DOHH2 (cell line): ENCODE measurements around the gene CFAP52.
"Not testable (repeated sequence)": the region's sequence is repeated elsewhere in the genome, so short reads cannot be mapped to it uniquely, and the experiment has no call there.

ENCODE experiments used
- H3F3A ChIP-seq: fragments of 200-600 bp; sonication (generic), shearing (Covaris generic); 2 replicates; pipeline ENCODE4 v1.6.0; 2016; ENCODE audit warnings: antibody characterized with exemption, mild to moderate bottlenecking; ENCODE audit not compliant: control insufficient read depth, insufficient read depth
- H3K27ac ChIP-seq: fragments of 200-600 bp; sonication (generic); 2 replicates; pipeline ENCODE4 v1.5.1; 2014; ENCODE audit warnings: low read depth, mild to moderate bottlenecking, low read length, moderate library complexity
- H3K27me3 ChIP-seq: fragments of 200-600 bp; sonication (generic); 2 replicates; pipeline ENCODE4 v1.6.1; 2014; ENCODE audit warnings: mild to moderate bottlenecking, low read length, mixed read lengths; ENCODE audit not compliant: control insufficient read depth
- H3K36me3 ChIP-seq: fragments of 200-600 bp; sonication (generic); 2 replicates; pipeline ENCODE4 v1.6.1; 2014; ENCODE audit warnings: mild to moderate bottlenecking, low read length, moderate library complexity, mixed read lengths; ENCODE audit not compliant: control insufficient read depth
- H3K4me1 ChIP-seq: fragments of 200-600 bp; sonication (generic); 2 replicates; pipeline ENCODE4 v1.6.1; 2014; ENCODE audit warnings: mild to moderate bottlenecking, low read length, mixed read lengths; ENCODE audit not compliant: control insufficient read depth
- H3K4me2 ChIP-seq: fragments of 200-600 bp; sonication (generic); 2 replicates; pipeline ENCODE4 v1.6.0; 2014; ENCODE audit warnings: mild to moderate bottlenecking, low read length, moderate library complexity
- H3K4me3 ChIP-seq: fragments of 200-600 bp; sonication (generic); 2 replicates; pipeline ENCODE4 v1.5.1; 2014; ENCODE audit warnings: mild to moderate bottlenecking, low read length, mixed read lengths
- H3K79me2 ChIP-seq: fragments of 200-600 bp; sonication (generic); 2 replicates; pipeline ENCODE4 v1.6.1; 2014; ENCODE audit warnings: mild to moderate bottlenecking, low read length, mixed read lengths; ENCODE audit not compliant: control insufficient read depth
- H3K9me2 ChIP-seq: fragments of 200-600 bp; sonication (generic); replicated peaks from 2 replicates; pipeline ENCODE4 v1.6.1; 2014; ENCODE audit warnings: mild to moderate bottlenecking, low read length, mixed read lengths; ENCODE audit not compliant: control insufficient read depth
- H3K9me3 ChIP-seq: fragments of 200-600 bp; sonication (generic); 2 replicates; pipeline ENCODE4 v1.6.1; 2014; ENCODE audit warnings: antibody characterized with exemption, low read length, mixed read lengths; ENCODE audit not compliant: control insufficient read depth, insufficient read depth
- H4K20me1 ChIP-seq: fragments of 200-600 bp; sonication (generic); 2 replicates; pipeline ENCODE4 v1.6.0; 2014; ENCODE audit warnings: low read depth, mild to moderate bottlenecking, antibody characterized with exemption, low read length, moderate library complexity; ENCODE audit not compliant: control insufficient read depth, insufficient read depth
- CTCF ChIP-seq: fragments of 200-600 bp; sonication (generic); IDR thresholded peaks from one replicate; pipeline ENCODE4 v1.5.1; 2014; ENCODE audit warnings: antibody characterized with exemption, mild to moderate bottlenecking, low read depth, low read length; ENCODE audit not compliant: poor library complexity, severe bottlenecking
- EZH2phosphoT487 ChIP-seq: fragments of 200-600 bp; sonication (generic); IDR thresholded peaks from 2 replicates; pipeline ENCODE4 v1.6.1; 2017; ENCODE audit warnings: borderline replicate concordance, mild to moderate bottlenecking, antibody characterized with exemption, low read length, moderate library complexity, mixed read lengths

CFAP52 gene

GRCh38 chr17:9554715-9555114 lies 21.7 kb upstream of the CFAP52 start:
- TF ChIP-seq CTCF, result peak; percentile 37
- H3K9me2 ChIP-seq, H3K27me3 ChIP-seq, H3K4me2 ChIP-seq, H3K4me3 ChIP-seq, H3K4me1 ChIP-seq, H3F3A ChIP-seq, H3K9me3 ChIP-seq, H3K36me3 ChIP-seq, H3K79me2 ChIP-seq, H3K27ac ChIP-seq, H4K20me1 ChIP-seq: not testable (repeated sequence)

- no peaks in the 10 kb centered on the region for H3F3A ChIP-seq
- no peaks in the 10 kb centered on the region for H3K79me2 ChIP-seq
- no peaks in the 10 kb centered on the region for H3K4me1 ChIP-seq
- no peaks in the 10 kb centered on the region for H3K9me3 ChIP-seq
- H3K4me3 ChIP-seq, result no peak overlapping the region
- no peaks in the 10 kb centered on the region for H4K20me1 ChIP-seq
- H3K27ac ChIP-seq, result no peak overlapping the region
- no peaks in the 10 kb centered on the region for H3K9me2 ChIP-seq
- no peak overlapping the region for H3K4me2 ChIP-seq
- TF ChIP-seq CTCF (no peak), EZH2phosphoT487 (no peak)
- H3K27me3 ChIP-seq, result no peaks in the 10 kb centered on the region
- no peaks in the 10 kb centered on the region for H3K36me3 ChIP-seq
Measured at GRCh38 chr17:9557161-9557755, 19.2 kb upstream of the CFAP52 start.

GRCh38 chr17:9557857-9558256 lies 18.6 kb upstream of the CFAP52 start:
- no peaks in the 10 kb centered on the region for H3K9me3 ChIP-seq
- no peaks in the 10 kb centered on the region for H3K4me1 ChIP-seq
- H3K27me3 ChIP-seq, result no peaks in the 10 kb centered on the region
- H3K4me3 ChIP-seq, result no peak overlapping the region
- H3F3A ChIP-seq, result no peaks in the 10 kb centered on the region
- H3K4me2 ChIP-seq, result no peak overlapping the region
- no peaks in the 10 kb centered on the region for H3K79me2 ChIP-seq
- H3K9me2 ChIP-seq, result no peaks in the 10 kb centered on the region
- no peaks in the 10 kb centered on the region for H3K36me3 ChIP-seq
- TF ChIP-seq CTCF (no peak), EZH2phosphoT487 (no peak)
- H4K20me1 ChIP-seq, result no peaks in the 10 kb centered on the region
- H3K27ac ChIP-seq, result no peak overlapping the region

- Histone ChIP-seq H3K4me2 (no peak overlapping the region), H3K36me3 (peaks cover 10% of the 10 kb centered on the region), H3K27ac (no peak overlapping the region), H3K4me1 (peaks cover 11% of the 10 kb centered on the region), H4K20me1 (no peaks in the 10 kb centered on the region), H3K79me2 (no peaks in the 10 kb centered on the region), H3K27me3 (no peaks in the 10 kb centered on the region), H3K9me2 (no peaks in the 10 kb centered on the region), H3F3A (0 out of 2 replicates have a peak, but pooled peaks cover 3% of the 10 kb centered on the region), H3K4me3 (no peak overlapping the region), H3K9me3 (no peaks in the 10 kb centered on the region)
- TF ChIP-seq CTCF (no peak), EZH2phosphoT487 (no peak)
Measured at GRCh38 chr17:9564104-9564503, 12.3 kb upstream of the CFAP52 start.
